ENCODE results near the gene LDB2. TPM values are rescaled to one million over a fixed set of nuclear protein-coding genes. Genes with fewer than 3 reads are reported as not detected.

The LDB2 gene
- total and polyA plus RNA-seq, 2 experiments from 2014 or later, result 48.6 to 80.1 TPM

DNA sequence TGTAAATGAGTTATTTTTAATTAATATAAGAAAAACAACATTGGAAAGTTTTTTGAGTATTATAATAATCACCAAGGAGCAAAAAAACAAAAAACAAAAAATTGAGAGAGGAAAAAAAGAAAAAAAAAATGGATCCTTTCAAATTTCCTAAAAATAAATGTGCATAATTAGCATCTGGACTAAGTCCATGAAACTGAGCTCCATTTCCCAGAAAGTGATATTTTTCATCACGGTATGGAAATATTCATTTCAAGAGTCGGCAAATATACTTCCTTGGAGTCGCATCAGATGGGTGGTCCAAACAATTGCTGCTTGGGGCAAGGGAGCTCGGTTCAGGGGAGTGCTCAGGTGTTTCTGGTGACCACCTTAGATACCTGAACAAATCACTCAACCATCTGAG lies 305.1 kb downstream of the LDB2 start:
- no peaks in the 10 kb centered on the region for H3K9me2 ChIP-seq (ENCODE audit: insufficient read depth)
- H3K4me3 ChIP-seq, result no peak overlapping the region
- DNase-seq (ENCODE audit: low spot score) (no peak), ATAC-seq (no peak)
- H3K27ac ChIP-seq (ENCODE audit: low read depth), result no peak overlapping the region
- H2AFZ ChIP-seq, result no peak overlapping the region
- H3K36me3 ChIP-seq (ENCODE audit: insufficient read depth), result no peaks in the 10 kb centered on the region
- Mint-ChIP-seq H3K4me1 (peaks cover 23% of the 10 kb centered on the region), H3K4me3 (no peak overlapping the region), H3K27me3 (ENCODE audit: insufficient read depth, low read depth, poor library complexity) (no peaks in the 10 kb centered on the region), H3K36me3 (ENCODE audit: low read depth) (no peaks in the 10 kb centered on the region), H3K9me3 (no peaks in the 10 kb centered on the region), H3K27ac (no peak overlapping the region)
- H3K4me2 ChIP-seq, result no peak overlapping the region
- H3K4me1 ChIP-seq (ENCODE audit: insufficient read depth), result peaks cover 17% of the 10 kb centered on the region
- TF ChIP-seq EZH2phosphoT487 (IDR thresholded peaks at IDR 0.05; ENCODE audit: unreplicated experiment), result no peak
- TF ChIP-seq, protein P1, sequence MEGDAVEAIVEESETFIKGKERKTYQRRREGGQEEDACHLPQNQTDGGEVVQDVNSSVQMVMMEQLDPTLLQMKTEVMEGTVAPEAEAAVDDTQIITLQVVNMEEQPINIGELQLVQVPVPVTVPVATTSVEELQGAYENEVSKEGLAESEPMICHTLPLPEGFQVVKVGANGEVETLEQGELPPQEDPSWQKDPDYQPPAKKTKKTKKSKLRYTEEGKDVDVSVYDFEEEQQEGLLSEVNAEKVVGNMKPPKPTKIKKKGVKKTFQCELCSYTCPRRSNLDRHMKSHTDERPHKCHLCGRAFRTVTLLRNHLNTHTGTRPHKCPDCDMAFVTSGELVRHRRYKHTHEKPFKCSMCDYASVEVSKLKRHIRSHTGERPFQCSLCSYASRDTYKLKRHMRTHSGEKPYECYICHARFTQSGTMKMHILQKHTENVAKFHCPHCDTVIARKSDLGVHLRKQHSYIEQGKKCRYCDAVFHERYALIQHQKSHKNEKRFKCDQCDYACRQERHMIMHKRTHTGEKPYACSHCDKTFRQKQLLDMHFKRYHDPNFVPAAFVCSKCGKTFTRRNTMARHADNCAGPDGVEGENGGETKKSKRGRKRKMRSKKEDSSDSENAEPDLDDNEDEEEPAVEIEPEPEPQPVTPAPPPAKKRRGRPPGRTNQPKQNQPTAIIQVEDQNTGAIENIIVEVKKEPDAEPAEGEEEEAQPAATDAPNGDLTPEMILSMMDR (conservative IDR thresholded peaks at IDR 0.05; ENCODE audit: low read depth in 2 of 2), result no peak
- TF ChIP-seq EZH2 (IDR thresholded peaks at IDR 0.05; ENCODE audit: low read depth, unreplicated experiment), result no peak
- TF ChIP-seq, protein P2, sequence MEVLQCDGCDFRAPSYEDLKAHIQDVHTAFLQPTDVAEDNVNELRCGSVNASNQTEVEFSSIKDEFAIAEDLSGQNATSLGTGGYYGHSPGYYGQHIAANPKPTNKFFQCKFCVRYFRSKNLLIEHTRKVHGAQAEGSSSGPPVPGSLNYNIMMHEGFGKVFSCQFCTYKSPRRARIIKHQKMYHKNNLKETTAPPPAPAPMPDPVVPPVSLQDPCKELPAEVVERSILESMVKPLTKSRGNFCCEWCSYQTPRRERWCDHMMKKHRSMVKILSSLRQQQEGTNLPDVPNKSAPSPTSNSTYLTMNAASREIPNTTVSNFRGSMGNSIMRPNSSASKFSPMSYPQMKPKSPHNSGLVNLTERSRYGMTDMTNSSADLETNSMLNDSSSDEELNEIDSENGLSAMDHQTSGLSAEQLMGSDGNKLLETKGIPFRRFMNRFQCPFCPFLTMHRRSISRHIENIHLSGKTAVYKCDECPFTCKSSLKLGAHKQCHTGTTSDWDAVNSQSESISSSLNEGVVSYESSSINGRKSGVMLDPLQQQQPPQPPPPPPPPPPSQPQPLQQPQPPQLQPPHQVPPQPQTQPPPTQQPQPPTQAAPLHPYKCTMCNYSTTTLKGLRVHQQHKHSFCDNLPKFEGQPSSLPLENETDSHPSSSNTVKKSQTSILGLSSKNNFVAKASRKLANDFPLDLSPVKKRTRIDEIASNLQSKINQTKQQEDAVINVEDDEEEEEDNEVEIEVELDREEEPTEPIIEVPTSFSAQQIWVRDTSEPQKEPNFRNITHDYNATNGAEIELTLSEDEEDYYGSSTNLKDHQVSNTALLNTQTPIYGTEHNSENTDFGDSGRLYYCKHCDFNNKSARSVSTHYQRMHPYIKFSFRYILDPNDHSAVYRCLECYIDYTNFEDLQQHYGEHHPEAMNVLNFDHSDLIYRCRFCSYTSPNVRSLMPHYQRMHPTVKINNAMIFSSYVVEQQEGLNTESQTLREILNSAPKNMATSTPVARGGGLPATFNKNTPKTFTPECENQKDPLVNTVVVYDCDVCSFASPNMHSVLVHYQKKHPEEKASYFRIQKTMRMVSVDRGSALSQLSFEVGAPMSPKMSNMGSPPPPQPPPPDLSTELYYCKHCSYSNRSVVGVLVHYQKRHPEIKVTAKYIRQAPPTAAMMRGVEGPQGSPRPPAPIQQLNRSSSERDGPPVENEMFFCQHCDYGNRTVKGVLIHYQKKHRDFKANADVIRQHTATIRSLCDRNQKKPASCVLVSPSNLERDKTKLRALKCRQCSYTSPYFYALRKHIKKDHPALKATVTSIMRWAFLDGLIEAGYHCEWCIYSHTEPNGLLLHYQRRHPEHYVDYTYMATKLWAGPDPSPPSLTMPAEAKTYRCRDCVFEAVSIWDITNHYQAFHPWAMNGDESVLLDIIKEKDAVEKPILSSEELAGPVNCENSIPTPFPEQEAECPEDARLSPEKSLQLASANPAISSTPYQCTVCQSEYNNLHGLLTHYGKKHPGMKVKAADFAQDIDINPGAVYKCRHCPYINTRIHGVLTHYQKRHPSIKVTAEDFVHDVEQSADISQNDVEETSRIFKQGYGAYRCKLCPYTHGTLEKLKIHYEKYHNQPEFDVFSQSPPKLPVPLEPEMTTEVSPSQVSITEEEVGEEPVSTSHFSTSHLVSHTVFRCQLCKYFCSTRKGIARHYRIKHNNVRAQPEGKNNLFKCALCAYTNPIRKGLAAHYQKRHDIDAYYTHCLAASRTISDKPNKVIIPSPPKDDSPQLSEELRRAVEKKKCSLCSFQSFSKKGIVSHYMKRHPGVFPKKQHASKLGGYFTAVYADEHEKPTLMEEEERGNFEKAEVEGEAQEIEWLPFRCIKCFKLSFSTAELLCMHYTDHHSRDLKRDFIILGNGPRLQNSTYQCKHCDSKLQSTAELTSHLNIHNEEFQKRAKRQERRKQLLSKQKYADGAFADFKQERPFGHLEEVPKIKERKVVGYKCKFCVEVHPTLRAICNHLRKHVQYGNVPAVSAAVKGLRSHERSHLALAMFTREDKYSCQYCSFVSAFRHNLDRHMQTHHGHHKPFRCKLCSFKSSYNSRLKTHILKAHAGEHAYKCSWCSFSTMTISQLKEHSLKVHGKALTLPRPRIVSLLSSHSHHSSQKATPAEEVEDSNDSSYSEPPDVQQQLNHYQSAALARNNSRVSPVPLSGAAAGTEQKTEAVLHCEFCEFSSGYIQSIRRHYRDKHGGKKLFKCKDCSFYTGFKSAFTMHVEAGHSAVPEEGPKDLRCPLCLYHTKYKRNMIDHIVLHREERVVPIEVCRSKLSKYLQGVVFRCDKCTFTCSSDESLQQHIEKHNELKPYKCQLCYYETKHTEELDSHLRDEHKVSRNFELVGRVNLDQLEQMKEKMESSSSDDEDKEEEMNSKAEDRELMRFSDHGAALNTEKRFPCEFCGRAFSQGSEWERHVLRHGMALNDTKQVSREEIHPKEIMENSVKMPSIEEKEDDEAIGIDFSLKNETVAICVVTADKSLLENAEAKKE (CRISPR knock-in tag; IDR thresholded peaks at IDR 0.05), result no peak
- TF ChIP-seq NANOG (IDR thresholded peaks at IDR 0.05; ENCODE audit: borderline replicate concordance), result no peak
- TF ChIP-seq, protein P3, sequence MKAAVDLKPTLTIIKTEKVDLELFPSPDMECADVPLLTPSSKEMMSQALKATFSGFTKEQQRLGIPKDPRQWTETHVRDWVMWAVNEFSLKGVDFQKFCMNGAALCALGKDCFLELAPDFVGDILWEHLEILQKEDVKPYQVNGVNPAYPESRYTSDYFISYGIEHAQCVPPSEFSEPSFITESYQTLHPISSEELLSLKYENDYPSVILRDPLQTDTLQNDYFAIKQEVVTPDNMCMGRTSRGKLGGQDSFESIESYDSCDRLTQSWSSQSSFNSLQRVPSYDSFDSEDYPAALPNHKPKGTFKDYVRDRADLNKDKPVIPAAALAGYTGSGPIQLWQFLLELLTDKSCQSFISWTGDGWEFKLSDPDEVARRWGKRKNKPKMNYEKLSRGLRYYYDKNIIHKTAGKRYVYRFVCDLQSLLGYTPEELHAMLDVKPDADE (IDR thresholded peaks at IDR 0.05), result no peak
- no peak for TF ChIP-seq JUNB (IDR thresholded peaks at IDR 0.05; ENCODE audit: unreplicated experiment)
- H4K20me1 ChIP-seq (replicated peaks; ENCODE audit: insufficient read depth), result peaks cover 2% of the 10 kb centered on the region; the same call in 1 of the 2 replicates
- no peaks in the 10 kb centered on the region for H3K79me2 ChIP-seq (replicated peaks; ENCODE audit: insufficient read depth)
- H3F3A ChIP-seq (replicated peaks; ENCODE audit: low read depth), result no peaks in the 10 kb centered on the region
- no peaks in the 10 kb centered on the region for H3K27me3 ChIP-seq (ENCODE audit: insufficient read depth)
